LNCaP clone FGC (cell line): Measurements from ENCODE around the gene MAD1L1.

Experiments
- DNase-seq: peaks from one replicate; pipeline ENCODE4 v3.0.0-alpha.2; 2011; ENCODE audit warnings: low read depth
- H3K4me3 ChIP-seq: 2 replicates; pipeline ENCODE4 v1.5.1; 2011; ENCODE audit warnings: mild to moderate bottlenecking, low read depth, low read length, control low read depth
- TF ChIP-seq, protein P1 (sequence below): IDR thresholded peaks from 2 replicates; pipeline ENCODE4 v1.5.1; 2012; ENCODE audit warnings: mild to moderate bottlenecking; ENCODE audit not compliant: control insufficient read depth, insufficient read depth; ENCODE audit errors: extremely low read depth

Gene MAD1L1

DNA sequence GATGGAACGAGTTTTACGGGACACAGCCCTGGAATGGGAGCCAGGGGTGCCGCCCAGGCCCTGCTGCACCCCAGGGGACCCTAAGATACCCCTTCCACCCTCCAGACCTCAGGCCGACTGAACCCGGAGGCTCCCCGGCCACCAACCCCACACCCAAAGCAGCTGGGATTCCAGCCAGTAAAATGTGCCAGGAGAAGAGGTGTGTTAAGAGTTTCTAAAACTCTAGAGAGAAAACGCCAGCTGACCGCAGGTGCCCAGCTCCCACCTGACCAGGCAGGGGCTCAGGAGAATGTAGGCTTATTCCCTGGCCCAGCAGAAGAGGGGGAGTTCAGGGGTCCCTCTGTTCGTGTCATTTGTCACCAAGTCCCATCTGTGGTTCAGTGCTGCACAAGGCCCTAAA, 26.7 kb upstream of the MAD1L1 start:
- TF ChIP-seq, protein P1, sequence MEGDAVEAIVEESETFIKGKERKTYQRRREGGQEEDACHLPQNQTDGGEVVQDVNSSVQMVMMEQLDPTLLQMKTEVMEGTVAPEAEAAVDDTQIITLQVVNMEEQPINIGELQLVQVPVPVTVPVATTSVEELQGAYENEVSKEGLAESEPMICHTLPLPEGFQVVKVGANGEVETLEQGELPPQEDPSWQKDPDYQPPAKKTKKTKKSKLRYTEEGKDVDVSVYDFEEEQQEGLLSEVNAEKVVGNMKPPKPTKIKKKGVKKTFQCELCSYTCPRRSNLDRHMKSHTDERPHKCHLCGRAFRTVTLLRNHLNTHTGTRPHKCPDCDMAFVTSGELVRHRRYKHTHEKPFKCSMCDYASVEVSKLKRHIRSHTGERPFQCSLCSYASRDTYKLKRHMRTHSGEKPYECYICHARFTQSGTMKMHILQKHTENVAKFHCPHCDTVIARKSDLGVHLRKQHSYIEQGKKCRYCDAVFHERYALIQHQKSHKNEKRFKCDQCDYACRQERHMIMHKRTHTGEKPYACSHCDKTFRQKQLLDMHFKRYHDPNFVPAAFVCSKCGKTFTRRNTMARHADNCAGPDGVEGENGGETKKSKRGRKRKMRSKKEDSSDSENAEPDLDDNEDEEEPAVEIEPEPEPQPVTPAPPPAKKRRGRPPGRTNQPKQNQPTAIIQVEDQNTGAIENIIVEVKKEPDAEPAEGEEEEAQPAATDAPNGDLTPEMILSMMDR, result no peak
- no peak overlapping the region for H3K4me3 ChIP-seq
- DNase-seq, result no peak

DNA sequence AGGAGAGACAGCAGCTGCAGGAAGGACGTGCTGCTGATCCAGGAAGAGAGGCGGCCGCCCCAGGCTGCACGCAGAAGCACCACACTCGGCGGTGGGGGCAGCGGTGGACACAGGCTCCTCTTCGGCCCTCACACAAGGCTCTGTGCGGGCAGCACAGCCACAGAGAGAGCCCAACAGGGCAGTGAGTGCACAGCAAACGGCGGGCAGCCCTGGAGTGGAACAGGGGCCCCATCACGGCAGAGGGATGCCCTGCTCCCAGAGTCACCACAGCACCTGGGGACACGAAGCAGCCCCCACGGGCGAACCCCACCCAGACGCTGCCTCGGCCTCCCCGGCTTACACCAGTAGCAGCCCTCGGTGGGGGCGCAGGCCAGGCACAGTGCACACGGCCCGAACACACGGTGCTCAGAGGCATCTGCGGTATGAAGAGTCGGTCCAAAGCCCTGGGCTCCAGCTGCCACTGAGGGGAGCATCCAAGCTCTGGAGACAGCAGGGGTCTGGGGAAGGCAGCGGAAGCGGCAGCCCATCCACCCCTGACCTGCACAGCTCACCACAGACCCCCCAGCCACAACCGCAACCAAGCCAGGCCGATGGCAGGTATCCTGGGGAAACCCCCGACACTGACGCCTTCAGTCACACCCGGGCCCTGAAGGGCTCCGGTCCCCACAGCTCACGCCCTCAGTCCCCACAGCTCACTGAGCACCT, 26.1 kb upstream of the MAD1L1 start:
- no peak overlapping the region for H3K4me3 ChIP-seq
- TF ChIP-seq, protein P1, result no peak
- DNase-seq, result no peak

DNA sequence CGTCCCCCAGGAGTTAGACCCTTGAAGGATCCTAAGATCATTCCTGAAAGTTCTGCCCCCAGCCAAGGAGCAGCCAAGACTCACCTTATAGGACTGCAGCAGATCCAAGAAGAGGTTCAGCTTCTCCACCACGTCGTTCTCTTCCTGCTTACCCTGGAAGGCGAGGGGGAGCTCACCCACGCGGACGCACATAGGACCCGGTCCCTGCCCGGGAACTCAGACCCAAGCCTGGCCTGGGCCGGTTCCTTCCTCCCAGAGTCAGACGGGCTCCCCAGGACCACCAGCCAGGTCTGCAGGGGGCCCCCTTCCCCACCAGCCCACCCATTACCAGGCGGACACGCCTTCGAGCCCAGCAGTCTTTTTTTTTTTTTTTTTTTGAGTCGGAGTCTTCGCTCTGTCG, 24.9 kb upstream of the MAD1L1 start:
- TF ChIP-seq, protein P1, result no peak
- no peak for DNase-seq
- no peak overlapping the region for H3K4me3 ChIP-seq

DNA sequence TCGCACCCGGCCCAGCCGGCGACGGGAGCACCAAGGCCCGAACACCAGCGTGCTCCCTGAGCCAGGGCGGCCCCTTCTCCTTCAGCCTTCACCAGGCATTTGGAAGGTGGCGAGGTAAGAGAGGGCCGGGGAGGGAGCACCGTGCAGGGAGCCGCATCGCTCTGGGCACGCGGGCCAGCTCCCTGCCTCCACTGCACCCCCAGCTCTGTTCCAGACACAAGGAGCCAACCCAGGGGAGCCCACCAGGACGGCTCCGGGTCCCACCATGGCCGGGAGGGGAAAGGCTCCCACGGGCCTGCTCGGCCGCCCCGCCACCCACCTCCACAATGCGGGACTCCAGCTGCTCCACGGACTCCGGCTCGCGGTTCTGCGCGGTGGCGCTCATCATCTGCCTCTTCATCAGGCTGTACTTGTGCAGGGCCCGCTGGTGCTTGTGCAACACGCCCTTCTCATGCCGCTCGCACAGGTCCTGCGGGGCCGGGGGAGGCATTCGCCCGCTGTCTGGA, 24.4 kb upstream of the MAD1L1 start:
- TF ChIP-seq, protein P1, result no peak
- DNase-seq, result no peak
- H3K4me3 ChIP-seq, result no peak overlapping the region

DNA sequence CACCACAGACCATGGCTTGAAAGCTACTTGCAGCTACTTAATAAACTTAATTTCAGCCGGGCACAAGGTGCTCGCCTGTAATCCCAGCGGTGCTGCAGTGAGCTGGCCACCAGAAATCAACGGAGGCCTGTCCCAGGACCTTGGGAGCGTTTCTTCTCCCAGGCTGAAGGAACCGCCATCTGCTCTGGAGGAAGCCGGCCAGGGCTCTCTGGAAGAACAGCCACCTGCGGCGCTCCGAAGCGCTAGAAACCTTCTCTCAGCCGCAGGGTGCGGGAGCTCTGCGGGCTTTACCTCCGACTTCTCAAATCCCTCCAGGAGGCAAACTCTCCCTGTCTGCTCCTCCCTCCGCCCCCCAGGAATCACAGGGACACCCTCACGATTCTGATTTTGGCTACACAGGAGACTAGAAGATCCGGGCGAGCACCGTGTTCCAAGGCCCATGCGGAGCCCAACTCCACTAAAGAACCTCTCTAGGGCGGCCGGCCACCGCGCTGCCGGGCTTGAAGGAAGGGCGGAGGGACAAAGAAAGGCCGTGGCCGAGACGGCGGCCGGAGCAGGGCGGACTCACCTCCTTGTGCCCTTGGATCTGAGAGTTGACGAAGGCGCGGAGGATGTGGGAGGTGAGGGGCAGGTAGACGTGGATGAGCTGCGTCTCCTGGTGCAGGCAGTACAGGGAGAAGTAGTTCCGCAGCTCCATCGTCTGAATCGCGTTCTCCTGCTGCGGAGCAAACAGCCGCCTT, 23.7 kb upstream of the MAD1L1 start:
- H3K4me3 ChIP-seq, result no peak overlapping the region
- no peak for DNase-seq
- TF ChIP-seq, protein P1, result no peak

DNA sequence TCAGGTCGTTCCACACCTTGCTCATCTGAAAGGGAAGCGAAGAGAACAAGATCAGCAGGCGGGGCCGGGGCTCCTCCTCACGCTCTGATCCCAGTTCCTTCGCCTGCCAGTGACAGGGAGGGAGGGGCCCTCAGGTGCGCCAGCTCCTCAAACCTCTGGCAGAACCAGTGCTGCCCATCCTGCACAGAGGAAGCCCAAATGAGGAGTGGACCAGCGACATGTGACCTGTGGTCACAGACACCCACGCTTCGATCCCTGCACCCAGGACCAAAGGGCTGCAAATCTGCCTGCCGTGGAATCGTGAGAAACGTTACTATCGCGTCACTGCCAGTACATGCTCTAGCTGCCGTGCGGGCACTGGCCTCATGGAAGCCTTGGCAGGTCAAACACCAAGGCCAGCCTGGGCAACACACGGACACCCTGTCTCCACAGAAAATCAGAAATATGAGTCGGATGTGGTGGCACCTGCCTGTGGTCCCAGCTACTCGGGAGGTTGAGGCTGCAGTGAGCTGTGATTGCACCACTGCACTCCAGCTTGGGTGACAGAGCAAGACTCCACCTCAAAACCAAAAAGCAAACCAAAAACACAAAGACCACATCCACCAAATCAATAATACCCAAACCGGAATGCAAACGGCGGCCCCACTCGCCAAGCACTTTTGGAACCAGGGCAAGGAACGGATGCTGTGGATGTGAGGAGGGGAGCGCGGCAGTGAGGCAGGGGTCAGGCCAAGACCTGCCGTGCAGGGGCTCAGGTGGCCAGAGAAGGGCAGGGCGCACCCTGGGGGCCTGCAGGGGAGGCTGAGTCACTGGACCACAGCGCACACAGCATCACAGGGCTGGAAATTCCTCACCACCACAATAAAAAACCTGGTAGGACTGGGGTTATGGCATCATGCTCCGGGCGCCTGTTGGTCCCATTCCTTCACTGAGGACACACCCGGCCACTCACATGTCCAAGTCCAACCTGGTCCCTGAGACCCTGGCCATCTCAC, 22.7 kb upstream of the MAD1L1 start:
- DNase-seq, result no peak
- TF ChIP-seq, protein P1, result no peak
- H3K4me3 ChIP-seq, result no peak overlapping the region
